GM20000 (cell line): ENCODE measurements around the gene ALDH3B2.

Experiments used
- DNase-seq: peaks from one replicate; pipeline ENCODE4 v3.0.0; 2012; ENCODE audit warnings: low spot score
- TF ChIP-seq, protein P1 (sequence below): IDR thresholded peaks from 2 replicates; pipeline ENCODE4 v1.5.1; 2012; ENCODE audit warnings: mild to moderate bottlenecking, control low read depth; ENCODE audit errors: extremely low read depth, missing control alignments

The ALDH3B2 gene

DNA sequence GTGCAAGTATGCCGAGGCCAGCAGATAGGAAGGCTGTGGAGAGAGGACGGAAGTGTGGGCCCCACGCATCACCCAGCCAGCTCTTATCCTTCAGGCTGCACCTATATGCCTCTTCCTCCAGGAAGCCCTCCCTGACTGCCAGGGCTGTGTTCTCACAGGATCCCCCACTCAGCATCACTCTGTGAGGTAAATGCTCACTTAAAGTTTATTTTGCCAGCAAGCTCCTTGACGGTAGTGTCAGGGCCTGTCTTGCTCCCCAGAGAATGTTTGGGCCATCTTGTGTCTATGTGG is 39.2 kb downstream of the ALDH3B2 start:
- no peak for DNase-seq
- TF ChIP-seq, protein P1, sequence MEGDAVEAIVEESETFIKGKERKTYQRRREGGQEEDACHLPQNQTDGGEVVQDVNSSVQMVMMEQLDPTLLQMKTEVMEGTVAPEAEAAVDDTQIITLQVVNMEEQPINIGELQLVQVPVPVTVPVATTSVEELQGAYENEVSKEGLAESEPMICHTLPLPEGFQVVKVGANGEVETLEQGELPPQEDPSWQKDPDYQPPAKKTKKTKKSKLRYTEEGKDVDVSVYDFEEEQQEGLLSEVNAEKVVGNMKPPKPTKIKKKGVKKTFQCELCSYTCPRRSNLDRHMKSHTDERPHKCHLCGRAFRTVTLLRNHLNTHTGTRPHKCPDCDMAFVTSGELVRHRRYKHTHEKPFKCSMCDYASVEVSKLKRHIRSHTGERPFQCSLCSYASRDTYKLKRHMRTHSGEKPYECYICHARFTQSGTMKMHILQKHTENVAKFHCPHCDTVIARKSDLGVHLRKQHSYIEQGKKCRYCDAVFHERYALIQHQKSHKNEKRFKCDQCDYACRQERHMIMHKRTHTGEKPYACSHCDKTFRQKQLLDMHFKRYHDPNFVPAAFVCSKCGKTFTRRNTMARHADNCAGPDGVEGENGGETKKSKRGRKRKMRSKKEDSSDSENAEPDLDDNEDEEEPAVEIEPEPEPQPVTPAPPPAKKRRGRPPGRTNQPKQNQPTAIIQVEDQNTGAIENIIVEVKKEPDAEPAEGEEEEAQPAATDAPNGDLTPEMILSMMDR: no peak

GRCh38 chr11:67634366-67635230 is 39.8 kb downstream of the ALDH3B2 start:
- TF ChIP-seq, protein P1: no peak
- DNase-seq: no peak

DNA sequence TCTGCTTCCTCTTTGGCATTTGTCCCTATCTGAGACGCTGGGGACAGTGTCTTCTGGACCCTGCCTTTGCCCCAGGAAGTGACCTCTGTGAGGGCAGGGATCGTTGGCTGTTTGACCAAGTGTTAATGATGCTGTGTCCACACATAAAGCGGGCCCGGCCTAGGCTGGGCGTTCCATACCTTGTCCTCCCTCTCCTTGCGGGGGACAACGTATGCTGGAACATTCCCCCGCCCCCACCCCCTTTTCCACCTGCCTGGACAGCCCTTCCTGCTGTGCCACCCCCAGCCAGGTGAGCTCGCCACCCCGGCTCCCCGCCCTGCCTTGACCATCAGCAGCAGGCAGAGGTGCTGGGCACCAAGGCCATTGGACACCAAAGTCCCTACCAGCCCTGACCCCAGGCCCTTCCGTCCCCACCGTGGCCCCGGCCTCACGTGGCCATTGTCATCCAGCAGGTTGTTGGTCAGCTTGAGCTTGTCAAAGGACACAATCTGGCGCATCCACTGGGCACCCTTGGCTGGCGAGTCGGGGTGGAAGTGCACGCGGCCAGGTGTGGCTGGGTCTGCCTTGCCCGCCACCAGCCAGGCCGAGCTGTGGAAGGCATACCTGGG is 40.6 kb downstream of the ALDH3B2 start:
- TF ChIP-seq, protein P1: no peak
- DNase-seq: no peak

- DNase-seq: no peak
- TF ChIP-seq, protein P1: no peak
These were observed 41.3 kb downstream of the ALDH3B2 start for GRCh38 chr11:67632982-67633755.

GRCh38 chr11:67632175-67632981 is 42.0 kb downstream of the ALDH3B2 start:
- DNase-seq: no peak
- TF ChIP-seq, protein P1: no peak

- TF ChIP-seq, protein P1: no peak
- DNase-seq: no peak
These were observed 42.6 kb downstream of the ALDH3B2 start for GRCh38 chr11:67631853-67632174.
